ENCODE measurements around the gene LRRC3B. TPM values are rescaled to one million over a fixed set of nuclear protein-coding genes. Genes with fewer than 3 reads are reported as not detected.

The LRRC3B gene
- total and polyA plus RNA-seq, 4 donors = 0.02 to 0.37 TPM; not detected in 2

- peaks cover 0 to 35% (median 8%) of the 10 kb centered on the region in 5 donors for H3K4me1 ChIP-seq (ENCODE audit: control insufficient read depth in 5 of 5, insufficient read depth in 5 of 5, low read length in 5 of 5)
- no peaks in the 10 kb centered on the region for H3K9me3 ChIP-seq (ENCODE audit: control insufficient read depth in 4 of 4, insufficient read depth in 3 of 4, low read length in 3 of 4)
- TF ChIP-seq CTCF (IDR thresholded peaks at IDR 0.05; ENCODE audit: control extremely low read depth, extremely low read depth) = no peak
- ATAC-seq (ENCODE audit: insufficient read depth, low FRiP score) = no peak
- H3K4me3 ChIP-seq = no peak overlapping the region
- no peak overlapping the region for H3K27ac ChIP-seq (ENCODE audit: low read depth in 1 of 2, low read length in 1 of 2)
- peaks cover 0 to 47% (median 39%) of the 10 kb centered on the region in 3 donors for H3K27me3 ChIP-seq (ENCODE audit: control insufficient read depth in 3 of 3, insufficient read depth in 3 of 3, low read length in 2 of 3)
- 2 to 3% methylated on average over 33 of the region's 33 CpGs for WGBS, 2 donors
- H3K36me3 ChIP-seq (ENCODE audit: control insufficient read depth in 4 of 4, insufficient read depth in 4 of 4, low read length in 4 of 4) = no peaks in the 10 kb centered on the region
- no peak overlapping the region for H3K9ac ChIP-seq (ENCODE audit: insufficient read depth in 1 of 2, low read length in 2 of 2)
- peak in 1 of 3 donors; percentile 17 for DNase-seq
Observed at GRCh38 chr3:26623419-26624208, 1.0 kb downstream of the LRRC3B start.

- no peak overlapping the region for H3K9ac ChIP-seq (ENCODE audit: insufficient read depth in 1 of 2, low read length in 2 of 2)
- 4 to 17% methylated on average over 28 of the region's 28 CpGs for WGBS, 2 donors
- no peak overlapping the region for H3K27ac ChIP-seq (ENCODE audit: low read depth in 1 of 2, low read length in 1 of 2)
- DNase-seq = peak in 1 of 3 donors; percentile 19
- no peak for ATAC-seq (ENCODE audit: insufficient read depth, low FRiP score)
- peaks cover 0 to 43% (median 39%) of the 10 kb centered on the region in 3 donors for H3K27me3 ChIP-seq (ENCODE audit: control insufficient read depth in 3 of 3, insufficient read depth in 3 of 3, low read length in 2 of 3)
- no peaks in the 10 kb centered on the region for H3K9me3 ChIP-seq (ENCODE audit: control insufficient read depth in 4 of 4, insufficient read depth in 3 of 4, low read length in 3 of 4)
- peaks cover 0 to 35% (median 8%) of the 10 kb centered on the region in 5 donors for H3K4me1 ChIP-seq (ENCODE audit: control insufficient read depth in 5 of 5, insufficient read depth in 5 of 5, low read length in 5 of 5)
- H3K36me3 ChIP-seq (ENCODE audit: control insufficient read depth in 4 of 4, insufficient read depth in 4 of 4, low read length in 4 of 4) = no peaks in the 10 kb centered on the region
- H3K4me3 ChIP-seq = no peak overlapping the region
- no peak for TF ChIP-seq CTCF (IDR thresholded peaks at IDR 0.05; ENCODE audit: control extremely low read depth, extremely low read depth)
Observed at GRCh38 chr3:26624209-26624765, 1.7 kb downstream of the LRRC3B start.

GRCh38 chr3:26625187-26625586 is 2.6 kb downstream of the LRRC3B start:
- WGBS, 2 donors = 43 to 63% methylated on average over 13 of the region's 13 CpGs
- Histone ChIP-seq H3K27me3 (ENCODE audit: control insufficient read depth in 3 of 3, insufficient read depth in 3 of 3, low read length in 2 of 3) (peaks cover 0 to 39% (median 37%) of the 10 kb centered on the region in 3 donors), H3K4me1 (ENCODE audit: control insufficient read depth in 5 of 5, insufficient read depth in 5 of 5, low read length in 5 of 5) (peaks cover 0 to 35% (median 8%) of the 10 kb centered on the region in 5 donors), H3K36me3 (ENCODE audit: control insufficient read depth in 4 of 4, insufficient read depth in 4 of 4, low read length in 4 of 4) (no peaks in the 10 kb centered on the region), H3K9me3 (ENCODE audit: control insufficient read depth in 4 of 4, insufficient read depth in 3 of 4, low read length in 3 of 4) (no peaks in the 10 kb centered on the region), H3K27ac (ENCODE audit: low read depth in 1 of 2, low read length in 1 of 2) (no peak overlapping the region), H3K9ac (ENCODE audit: insufficient read depth in 1 of 2, low read length in 2 of 2) (no peak overlapping the region), H3K4me3 (no peak overlapping the region)
- no peak for ATAC-seq (ENCODE audit: insufficient read depth, low FRiP score)
- DNase-seq = no peak
- TF ChIP-seq CTCF (IDR thresholded peaks at IDR 0.05; ENCODE audit: control extremely low read depth, extremely low read depth) = no peak

All from lung (tissue), 12 donors.